Caki2 (cell line): ENCODE measurements around the gene GALNT6. TPM values are rescaled to one million over a fixed set of nuclear protein-coding genes. Genes with fewer than 3 reads are reported as not detected.

ENCODE experiments used
- DNase-seq: peaks from one replicate; pipeline ENCODE4 v3.0.0-alpha.2; 2015; ENCODE audit warnings: low read depth
- in situ Hi-C: cut with HindIII; loops from 2 replicates; pipeline ENCODE4 v1.10.0; 2016; ENCODE audit warnings: low sequenced_read_pairs, low pct_unique_long_range_greater_than_20kb, mixed read lengths
- total RNA-seq: library from RNA; depleted of rRNA; stranded (reverse); fragments of >200 nt; shearing (Covaris generic); gene quantifications from 2 replicates; pipeline ENCODE4 v1.2.3, GENCODE V29; 2014; ENCODE audit warnings: low replicate concordance

The GALNT6 gene
- total RNA-seq, 1 experiment from 2014 or later, result not detected

DNA sequence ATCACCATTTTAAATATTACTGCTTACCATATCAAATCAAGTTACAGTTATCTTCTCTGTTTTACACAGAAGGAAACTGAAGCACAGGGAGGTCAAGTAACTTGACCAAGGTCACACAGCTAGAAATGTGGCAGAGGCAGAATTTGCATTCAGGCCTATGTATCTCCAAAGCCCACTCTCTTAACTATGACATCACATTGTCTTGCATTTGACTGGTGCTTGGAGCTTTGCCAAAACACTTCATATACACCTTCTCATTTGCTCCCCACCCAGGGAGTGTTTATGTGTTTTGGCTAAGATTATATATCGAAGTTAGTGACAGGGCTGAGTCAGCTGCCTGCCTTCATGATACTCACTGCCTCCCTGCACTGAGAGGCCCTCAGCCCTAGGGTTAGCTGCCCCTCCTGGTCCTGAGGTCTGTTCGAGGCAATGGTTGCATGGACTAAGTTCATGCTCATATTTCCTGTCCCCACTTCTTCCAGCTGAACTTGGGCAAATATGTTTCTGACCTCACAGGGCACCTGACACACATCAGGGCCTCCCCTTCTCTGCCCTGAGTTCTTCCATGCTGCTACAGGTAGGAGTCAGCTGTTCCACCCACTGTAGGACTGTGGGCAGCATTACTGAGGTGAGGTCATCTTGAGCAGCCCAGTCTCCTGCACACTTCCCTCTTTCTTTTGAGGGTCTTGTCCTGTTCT lies 1.8 kb downstream of the GALNT6 start:
- DNase-seq, result no peak
- in situ Hi-C loops, result no loop called here

GRCh38 chr12:51388846-51389245 lies 2.4 kb downstream of the GALNT6 start:
- in situ Hi-C loops, result no loop called here
- DNase-seq, result no peak

DNA sequence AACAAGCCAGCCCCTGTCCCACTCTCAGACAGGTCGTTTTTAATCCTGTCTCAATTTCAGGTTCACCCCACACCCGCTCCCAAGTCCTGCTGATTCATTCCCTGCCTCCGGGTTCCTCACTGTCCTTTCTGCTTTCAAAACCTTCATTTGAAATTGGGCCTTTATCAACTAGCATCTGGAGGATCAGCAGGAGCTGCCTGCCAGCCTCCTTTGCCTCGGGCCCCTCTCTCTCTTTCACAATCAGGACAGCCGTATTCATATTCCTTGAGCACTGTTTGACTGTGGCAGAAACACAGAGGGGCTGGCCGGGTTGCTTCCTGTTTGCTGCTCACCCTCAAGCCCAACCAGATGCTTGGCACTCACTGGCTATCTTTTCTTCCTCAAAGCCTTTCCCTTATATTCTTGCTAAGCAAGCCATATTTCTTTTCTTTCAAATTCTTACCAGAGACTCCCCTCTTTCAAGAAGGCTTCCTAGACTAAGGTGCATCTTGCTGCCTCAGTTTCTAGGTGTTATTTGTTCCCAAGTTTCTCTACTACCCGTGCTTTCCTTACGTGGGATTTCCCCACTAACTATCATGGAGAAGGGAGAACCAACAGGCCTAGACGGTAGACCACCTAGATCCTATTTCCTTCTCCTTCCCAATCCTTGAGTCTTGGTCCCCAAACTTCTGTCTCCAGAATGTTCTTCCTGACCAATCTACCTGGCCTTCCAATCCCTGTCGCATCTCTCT lies 3.0 kb downstream of the GALNT6 start:
- no peak for DNase-seq
- in situ Hi-C loops, result no loop called here

- in situ Hi-C loops, result no loop called here
- DNase-seq, result no peak
Observed at GRCh38 chr12:51386351-51386750, 4.9 kb downstream of the GALNT6 start.

GRCh38 chr12:51383269-51383905 lies 7.8 kb downstream of the GALNT6 start:
- DNase-seq, result no peak
- in situ Hi-C loops, result no loop called here

DNA sequence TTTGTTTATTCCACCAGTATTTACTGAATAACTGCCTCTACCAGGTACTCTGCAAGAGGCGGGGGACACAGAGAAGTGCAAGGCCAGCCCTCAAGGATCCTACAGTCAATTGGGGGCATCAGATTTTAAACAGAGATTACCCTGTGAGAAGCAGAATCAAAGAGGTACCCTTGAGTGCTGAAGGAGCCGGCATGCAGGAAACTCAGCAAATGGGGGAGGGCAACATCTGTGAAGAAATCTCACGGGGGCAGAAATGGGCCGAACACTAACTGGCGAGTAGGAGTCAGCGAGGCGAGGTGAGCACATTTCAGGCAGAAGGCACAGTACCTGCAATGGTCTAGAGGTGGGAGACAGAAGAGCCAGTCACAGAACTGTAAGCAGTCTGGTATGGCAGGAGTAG lies 9.0 kb downstream of the GALNT6 start:
- no peak for DNase-seq
- in situ Hi-C loops, result no loop called here

GRCh38 chr12:51381226-51382079 lies 9.8 kb downstream of the GALNT6 start:
- in situ Hi-C loops, result no loop called here
- DNase-seq, result no peak

GRCh38 chr12:51379571-51379970 lies 11.6 kb downstream of the GALNT6 start:
- in situ Hi-C loops, result no loop called here
- no peak for DNase-seq

DNA sequence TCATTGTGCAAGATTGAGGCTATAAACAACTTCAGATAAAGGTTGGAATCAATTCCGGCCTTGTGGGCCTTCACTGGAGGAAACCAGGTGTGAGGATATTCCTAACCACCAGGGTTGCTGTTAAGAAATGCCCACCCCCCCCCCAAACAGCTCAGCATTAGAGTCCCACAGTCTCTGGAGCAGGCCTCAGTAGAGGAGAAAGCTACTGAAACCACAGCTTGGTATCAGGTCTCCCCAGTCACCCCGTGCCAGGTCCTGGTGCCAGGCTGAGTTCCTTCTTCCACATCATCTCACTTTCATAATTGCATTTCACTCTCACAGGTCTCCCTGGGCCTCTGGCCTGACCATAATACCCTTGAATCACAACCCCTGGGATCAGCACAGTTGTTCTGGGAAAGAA lies 12.5 kb downstream of the GALNT6 start:
- in situ Hi-C loops, result no loop called here
- DNase-seq, result no peak

DNA sequence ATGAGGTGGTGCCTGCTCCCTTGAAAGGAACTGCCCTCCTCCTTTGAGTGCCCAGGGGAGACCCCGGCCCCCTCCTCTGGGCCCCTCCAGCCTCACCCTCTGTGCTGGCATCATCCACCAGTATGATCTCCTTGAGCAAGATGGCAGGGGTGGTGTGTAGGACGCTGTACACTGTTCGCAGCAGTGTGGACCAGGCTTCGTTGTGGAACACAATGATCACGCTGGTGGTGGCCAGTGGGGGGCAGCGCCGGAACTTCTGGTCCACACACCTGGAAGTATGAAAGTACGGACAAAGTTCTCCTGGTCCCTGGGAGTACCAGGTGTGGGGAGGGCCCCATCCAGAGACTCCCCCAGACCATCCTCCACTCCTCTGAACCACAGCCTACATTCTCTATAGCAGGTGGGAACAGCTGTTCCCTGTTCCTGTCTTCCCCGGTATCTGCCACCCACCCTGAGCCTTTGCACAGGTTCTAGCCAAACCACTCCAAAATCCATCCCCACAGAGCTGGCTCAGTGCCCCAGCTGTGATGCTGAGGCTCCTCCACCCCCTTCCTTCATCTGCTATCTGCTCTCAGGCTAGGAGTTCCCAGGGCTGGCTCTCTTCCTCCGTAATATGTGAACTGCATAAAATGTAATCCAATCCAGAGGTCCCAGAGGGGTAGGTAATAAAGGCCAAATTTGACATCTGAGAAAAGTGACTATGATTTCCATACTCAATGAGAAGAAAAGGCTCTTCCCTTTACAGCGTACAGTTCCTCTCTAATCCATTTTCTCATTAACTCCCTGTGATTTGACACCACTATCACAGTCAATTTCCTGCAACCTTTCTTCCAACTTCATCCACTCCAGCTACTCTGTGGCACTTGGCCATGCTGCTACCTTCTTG lies 13.9 kb downstream of the GALNT6 start:
- DNase-seq, result no peak
- in situ Hi-C loops, result no loop called here

GRCh38 chr12:51374856-51375255 lies 16.4 kb downstream of the GALNT6 start:
- no peak for DNase-seq
- in situ Hi-C loops, result no loop called here

DNA sequence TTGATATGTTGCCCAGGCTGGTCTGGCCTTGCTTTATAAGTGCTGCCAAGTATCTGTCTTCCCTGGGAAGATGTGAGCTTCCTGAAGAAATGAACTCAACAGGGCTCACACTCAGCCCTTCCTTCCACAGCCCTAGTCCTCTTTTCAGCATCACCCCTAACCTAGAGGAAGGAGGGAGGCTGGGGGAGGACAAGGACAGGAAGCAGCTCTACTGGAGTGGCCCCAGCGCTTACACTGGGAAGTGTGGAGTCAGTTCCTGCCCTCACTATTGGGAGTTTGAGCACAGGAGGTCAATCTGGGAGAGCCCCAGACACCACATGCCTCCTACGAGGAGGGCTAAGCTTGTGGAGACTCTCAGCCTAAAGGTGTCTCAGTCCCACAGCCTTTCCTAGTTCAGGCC lies 16.8 kb downstream of the GALNT6 start:
- in situ Hi-C loops, result no loop called here
- DNase-seq, result no peak

- in situ Hi-C loops, result no loop called here
- DNase-seq, result no peak
Observed at GRCh38 chr12:51373187-51373586, 18.0 kb downstream of the GALNT6 start.

GRCh38 chr12:51372021-51372420 lies 19.2 kb downstream of the GALNT6 start:
- DNase-seq, result no peak
- in situ Hi-C loops, result no loop called here

DNA sequence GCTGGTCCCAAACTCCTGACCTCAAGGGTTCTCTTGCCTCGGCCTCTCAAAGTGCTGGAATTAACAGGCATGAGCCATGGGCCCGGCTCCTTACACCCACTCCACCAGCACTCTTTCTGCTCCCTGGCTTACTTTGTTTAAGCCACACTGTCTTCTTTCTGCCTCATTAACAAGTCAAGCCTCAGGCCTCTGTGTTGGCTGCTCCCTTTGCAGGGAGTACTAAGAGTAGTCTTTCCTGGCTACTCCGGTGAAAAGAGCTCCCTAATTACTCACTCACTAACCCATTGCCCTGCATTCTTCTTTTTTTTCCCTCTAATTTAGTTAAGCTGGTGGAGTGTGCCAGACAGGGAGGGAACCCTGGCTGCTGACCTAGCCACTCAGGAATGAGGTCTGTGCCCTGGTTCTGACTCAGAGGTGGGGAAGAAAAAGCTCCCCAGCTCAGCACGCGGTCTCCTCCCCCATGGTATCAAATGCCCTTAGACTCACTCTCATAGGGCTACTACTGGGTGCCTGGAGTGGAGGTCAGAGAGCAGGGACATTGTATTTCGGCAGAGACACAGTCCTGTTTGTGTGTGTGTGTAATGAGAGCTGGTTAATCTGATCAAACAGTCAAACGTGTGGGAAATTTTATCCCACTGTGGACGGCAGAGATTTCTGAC lies 19.8 kb downstream of the GALNT6 start:
- in situ Hi-C loops, result no loop called here
- DNase-seq, result peak; percentile 100

DNA sequence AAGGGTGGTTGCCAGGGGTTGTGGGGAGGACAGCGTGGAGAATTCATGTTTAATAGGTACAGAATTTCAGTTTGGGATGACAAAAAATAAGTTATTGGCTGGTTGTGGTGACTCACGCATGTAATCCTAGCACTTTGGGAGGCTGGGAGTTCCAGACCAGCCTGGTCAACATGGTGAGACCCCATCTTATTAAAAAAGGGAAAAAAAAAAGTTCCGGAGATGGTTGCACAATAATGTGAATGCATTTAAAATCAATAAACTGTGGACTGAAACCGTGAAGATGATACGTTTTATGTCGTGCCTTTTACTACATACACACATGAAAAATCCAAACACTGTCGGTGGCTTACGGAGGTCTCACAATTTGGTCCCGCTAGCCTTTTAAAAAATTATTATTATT lies 20.5 kb downstream of the GALNT6 start:
- in situ Hi-C loops, result no loop called here
- DNase-seq, result no peak

DNA sequence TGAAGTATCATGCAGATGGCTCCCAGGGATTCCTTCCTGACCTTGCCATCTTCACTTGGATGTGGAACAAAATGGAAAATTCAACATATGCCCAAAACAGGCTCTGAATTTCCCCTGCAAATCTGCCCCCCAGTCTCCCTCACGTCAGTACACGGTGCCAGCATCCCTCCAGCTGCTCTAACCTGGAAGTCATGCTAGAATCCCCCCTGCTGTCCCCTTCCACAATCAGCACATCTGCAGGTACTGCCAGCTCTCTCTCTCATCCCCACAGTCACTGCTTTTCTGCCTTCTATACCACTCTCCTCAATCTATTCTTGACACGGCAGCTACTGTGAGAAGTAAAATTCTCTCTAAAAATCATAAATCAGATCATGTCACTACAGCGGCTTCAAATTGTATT lies 21.6 kb downstream of the GALNT6 start:
- in situ Hi-C loops, result no loop called here
- no peak for DNase-seq
